Stimulated activated CD8-positive, alpha-beta memory T cell treated with anti-CD3 and anti-CD28 coated beads, Interleukin-15, amount 100 ng/mL, for 4 hours (primary cell): ENCODE data around the gene DNAI1.
"Not testable (repeated sequence)": the region's sequence is repeated elsewhere in the genome, so short reads cannot be mapped to it uniquely, and the experiment has no call there.

Experiments used
- DNase-seq, 2 donors: peaks; one replicate each; pipeline ENCODE4 v3.0.0-alpha.2; 2020; ENCODE audit warnings: low read depth in 2 of 2

DNAI1 gene

GRCh38 chr9:34451135-34451534 is 7.5 kb upstream of the DNAI1 start:
- DNase-seq = no peak

GRCh38 chr9:34451545-34451944 is 7.1 kb upstream of the DNAI1 start:
- no peak for DNase-seq

- DNase-seq = no peak
Observed at GRCh38 chr9:34452568-34452967, 6.0 kb upstream of the DNAI1 start.

GRCh38 chr9:34454571-34455065 is 4.0 kb upstream of the DNAI1 start:
- DNase-seq = no peak

GRCh38 chr9:34456151-34456550 is 2.5 kb upstream of the DNAI1 start:
- no peak for DNase-seq

- DNase-seq = no peak
Observed at GRCh38 chr9:34456746-34457145, 1.9 kb upstream of the DNAI1 start.

GRCh38 chr9:34457266-34458012 is 1.2 kb upstream of the DNAI1 start:
- no peak for DNase-seq

- no peak for DNase-seq
Observed at GRCh38 chr9:34458959-34459340, 345 bp downstream of the DNAI1 start.

GRCh38 chr9:34459356-34459755 is 751 bp downstream of the DNAI1 start:
- no peak for DNase-seq

- DNase-seq = no peak
Observed at GRCh38 chr9:34459941-34460340, 1.3 kb downstream of the DNAI1 start.

GRCh38 chr9:34463098-34463900 is 4.7 kb downstream of the DNAI1 start:
- DNase-seq = no peak

GRCh38 chr9:34463901-34464232 is 5.3 kb downstream of the DNAI1 start:
- no peak for DNase-seq

GRCh38 chr9:34464571-34464970 is 6.0 kb downstream of the DNAI1 start:
- DNase-seq = no peak

GRCh38 chr9:34465468-34465867 is 6.9 kb downstream of the DNAI1 start:
- DNase-seq = no peak

GRCh38 chr9:34475097-34475496 is 16.5 kb downstream of the DNAI1 start:
- no peak for DNase-seq

GRCh38 chr9:34477541-34477940 is 18.9 kb downstream of the DNAI1 start:
- no peak for DNase-seq

GRCh38 chr9:34479431-34479866 is 20.8 kb downstream of the DNAI1 start:
- no peak for DNase-seq

- not testable (repeated sequence) for DNase-seq
Observed at GRCh38 chr9:34481620-34482019, 23.0 kb downstream of the DNAI1 start.

- not testable (repeated sequence) for DNase-seq
Observed at GRCh38 chr9:34482746-34483145, 24.1 kb downstream of the DNAI1 start.

GRCh38 chr9:34484678-34485077 is 26.1 kb downstream of the DNAI1 start:
- no peak for DNase-seq

- no peak for DNase-seq
Observed at GRCh38 chr9:34485822-34486221, 27.2 kb downstream of the DNAI1 start.

- DNase-seq = no peak
Observed at GRCh38 chr9:34486572-34486971, 28.0 kb downstream of the DNAI1 start.

- DNase-seq = no peak
Observed at GRCh38 chr9:34490360-34490759, 31.8 kb downstream of the DNAI1 start.
